HG03039 (cell line): ENCODE data around the gene MAP4K4.

Source experiments
- ATAC-seq: cut with Tn5 transposase; IDR thresholded peaks from one replicate; pipeline ENCODE4 v1.9.1; 2021; ENCODE audit warnings: mild to moderate bottlenecking, moderate library complexity; ENCODE audit not compliant: unreplicated experiment

MAP4K4 gene

DNA sequence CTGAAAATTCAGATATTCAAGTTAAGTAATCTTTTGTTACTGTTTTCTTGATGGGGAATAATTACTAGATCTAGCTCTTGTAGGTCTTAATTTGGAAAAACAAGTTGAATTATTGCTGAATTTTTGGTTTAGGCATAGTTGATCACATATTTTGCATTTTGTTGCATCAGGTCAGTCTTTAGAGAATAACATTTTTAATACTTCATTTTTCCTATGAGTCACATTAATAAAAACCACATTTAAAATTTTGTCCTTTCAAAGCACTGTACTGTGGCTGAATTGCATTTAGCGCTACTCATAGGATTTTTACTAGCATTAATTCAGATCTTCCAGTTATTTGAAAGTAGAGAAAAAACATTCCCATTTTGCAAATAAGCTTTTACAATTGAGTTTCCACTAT lies 23.2 kb downstream of the MAP4K4 start:
- no peak for ATAC-seq

DNA sequence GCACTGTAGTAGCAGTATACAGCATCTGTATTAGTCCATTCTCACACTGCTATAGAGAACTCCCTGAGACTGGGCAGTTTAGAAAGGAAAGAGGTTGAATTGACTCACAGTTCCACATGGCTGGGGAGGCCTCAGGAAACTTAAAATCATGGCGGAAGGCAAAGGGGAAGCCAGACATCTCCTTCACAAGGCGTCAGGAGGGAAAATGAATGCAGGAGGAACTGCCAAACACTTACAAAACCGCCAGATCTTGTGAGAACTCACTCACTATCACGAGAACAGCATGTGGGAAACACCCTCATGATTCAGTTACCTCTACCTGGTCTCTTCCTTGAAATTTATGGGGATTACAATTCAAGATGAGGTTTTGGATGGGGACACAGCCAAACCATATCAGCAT lies 25.4 kb downstream of the MAP4K4 start:
- no peak for ATAC-seq

DNA sequence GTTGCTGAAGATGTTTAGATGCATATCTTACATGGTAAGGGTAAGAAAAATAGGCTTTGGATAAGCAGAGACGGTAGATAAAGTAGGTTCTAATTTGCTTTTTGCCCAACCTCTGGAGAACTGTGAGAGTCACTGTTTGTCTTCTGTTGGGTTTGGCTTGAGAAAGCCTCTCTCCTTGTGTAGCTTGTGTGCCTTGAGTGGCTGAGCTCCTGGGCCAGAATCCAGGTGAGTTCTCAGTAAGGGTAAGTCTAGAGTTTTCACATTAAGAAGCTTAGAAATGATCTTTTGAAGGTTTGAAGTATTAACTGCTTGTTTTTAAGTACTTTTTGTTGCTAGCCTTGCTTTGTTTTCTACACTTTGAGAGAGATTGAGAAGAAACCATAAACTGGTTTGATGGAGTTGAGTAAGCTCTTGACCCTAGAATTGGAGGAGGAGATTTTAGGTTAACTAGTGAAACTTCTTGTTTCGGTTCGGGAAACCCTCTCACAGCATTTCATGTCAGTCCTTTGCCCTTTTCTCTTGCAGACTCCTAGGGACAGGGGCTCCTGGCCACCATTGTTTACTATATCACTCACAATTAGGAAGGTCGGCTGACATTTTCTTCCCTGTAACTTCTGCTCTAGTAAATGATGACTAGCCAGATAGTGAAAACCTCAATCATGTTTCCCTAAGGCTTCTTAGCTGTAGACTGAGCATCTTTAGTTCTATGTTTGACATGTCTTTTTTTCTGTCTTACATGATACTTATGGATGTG lies 26.0 kb downstream of the MAP4K4 start:
- no peak for ATAC-seq

DNA sequence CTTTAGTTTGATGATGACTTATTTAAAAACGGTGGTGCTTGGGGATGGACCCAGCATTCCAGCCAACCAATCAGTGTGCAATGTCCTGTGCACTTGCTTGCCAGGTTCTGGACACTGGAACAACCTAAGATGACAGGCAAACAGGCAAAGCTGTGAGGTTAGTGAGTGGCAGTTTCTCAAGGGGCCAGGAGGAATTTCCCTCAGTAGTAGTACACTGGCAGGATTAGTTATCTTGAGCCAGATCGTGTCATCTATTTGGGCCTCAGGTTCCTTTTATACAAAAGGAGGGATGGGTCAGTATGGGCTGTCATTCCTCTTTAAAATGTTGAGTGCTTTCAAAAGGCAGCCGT lies 26.6 kb downstream of the MAP4K4 start:
- no peak for ATAC-seq

DNA sequence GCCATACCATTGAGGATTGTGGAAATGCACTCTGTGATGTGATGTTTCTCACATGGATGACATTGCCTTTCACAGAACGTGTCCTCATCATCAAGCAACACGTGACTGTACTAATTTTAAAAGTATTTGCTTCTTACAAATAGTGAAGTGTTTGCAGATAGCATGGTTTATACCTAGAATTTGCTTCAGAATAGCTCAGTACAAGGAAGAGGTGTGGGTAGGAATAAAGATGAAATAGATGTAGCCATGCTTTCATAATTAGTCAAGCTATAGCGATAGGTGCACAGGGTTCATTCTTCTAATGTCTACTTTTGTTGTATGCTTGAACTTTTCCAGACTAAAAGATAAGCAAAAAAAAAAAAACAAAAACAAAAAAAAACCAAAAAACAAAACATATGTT lies 27.5 kb downstream of the MAP4K4 start:
- ATAC-seq: no peak

DNA sequence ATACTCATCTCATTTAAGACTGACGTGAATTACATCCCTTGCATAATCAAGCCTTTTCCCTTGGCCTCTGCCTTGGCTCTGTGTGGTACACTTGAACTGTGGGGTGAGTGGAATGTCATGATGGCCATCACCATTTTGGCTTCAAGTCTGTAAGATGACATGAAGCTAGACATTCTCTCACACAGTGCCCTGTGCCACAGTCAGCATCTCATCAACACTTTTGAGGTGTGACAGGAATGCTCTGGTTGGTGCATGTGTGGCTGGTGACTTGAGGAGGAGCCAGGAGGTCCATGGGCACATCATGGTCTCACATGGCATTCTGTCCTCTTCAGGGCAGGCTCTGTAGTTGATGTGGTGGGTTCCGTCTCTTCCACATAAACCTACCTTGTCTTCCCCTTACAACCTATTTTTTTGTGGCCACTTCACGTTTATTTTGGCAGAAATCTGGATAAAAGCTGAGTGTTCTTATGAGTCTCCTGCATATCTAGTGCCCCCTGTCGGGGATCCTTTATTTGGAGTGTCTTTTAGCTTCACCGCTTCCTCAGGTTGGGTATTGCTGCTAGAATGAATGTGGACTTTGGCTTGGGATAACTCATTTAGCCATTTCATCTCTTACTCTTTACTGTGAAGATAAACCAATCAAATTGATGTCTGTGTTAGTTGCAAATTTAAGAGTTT lies 28.1 kb downstream of the MAP4K4 start:
- ATAC-seq: no peak

DNA sequence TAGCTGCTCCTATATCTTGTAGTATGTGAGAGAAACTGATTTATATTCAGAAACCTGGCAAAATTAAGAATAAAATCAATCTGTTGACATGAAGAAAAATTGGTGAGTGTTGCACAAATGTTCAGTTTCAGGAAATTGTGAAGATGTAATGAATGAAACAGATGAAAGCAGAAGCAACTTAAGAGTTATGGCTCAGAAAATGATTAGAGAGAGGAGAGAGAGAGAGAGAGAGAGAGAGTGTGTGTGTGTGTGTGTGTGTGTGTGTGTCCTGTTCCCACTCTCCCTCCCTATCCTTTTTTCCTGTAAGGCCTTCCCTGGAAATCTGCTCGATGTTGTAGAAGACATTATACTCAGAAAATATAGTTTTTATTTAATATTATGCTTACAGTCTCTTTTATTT lies 31.4 kb downstream of the MAP4K4 start:
- no peak for ATAC-seq

DNA sequence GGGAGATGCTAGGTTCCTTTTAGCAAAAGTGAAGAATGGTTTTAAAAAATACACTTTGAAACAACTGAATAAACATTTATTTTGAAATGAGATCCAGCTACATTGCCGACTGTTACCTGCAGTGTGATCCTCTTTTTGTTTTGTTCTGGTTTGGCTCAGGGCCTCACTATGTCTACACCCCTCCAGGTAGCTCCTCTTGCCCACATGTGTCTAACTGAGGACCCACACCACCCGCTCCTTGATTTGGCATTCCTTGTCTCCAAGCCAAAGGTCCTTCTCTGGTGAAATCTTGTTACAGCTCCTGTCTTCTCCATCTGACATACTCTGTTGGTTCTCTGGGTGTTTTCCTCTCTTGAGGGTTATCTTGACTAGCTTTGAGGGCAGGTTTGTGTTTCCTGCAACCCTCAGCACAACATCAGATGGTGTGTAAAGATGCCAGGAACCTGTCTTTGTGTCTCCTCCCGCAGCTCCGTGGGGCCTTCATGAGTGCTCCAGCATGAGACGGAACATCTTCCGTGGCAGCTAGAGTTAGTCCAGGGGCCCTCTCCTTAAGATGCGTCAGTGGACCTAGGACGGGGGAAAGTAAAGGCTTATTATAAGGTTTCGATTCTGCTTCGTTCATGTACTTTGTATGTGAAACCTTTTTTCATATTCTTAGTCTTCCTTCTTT lies 32.1 kb downstream of the MAP4K4 start:
- no peak for ATAC-seq

DNA sequence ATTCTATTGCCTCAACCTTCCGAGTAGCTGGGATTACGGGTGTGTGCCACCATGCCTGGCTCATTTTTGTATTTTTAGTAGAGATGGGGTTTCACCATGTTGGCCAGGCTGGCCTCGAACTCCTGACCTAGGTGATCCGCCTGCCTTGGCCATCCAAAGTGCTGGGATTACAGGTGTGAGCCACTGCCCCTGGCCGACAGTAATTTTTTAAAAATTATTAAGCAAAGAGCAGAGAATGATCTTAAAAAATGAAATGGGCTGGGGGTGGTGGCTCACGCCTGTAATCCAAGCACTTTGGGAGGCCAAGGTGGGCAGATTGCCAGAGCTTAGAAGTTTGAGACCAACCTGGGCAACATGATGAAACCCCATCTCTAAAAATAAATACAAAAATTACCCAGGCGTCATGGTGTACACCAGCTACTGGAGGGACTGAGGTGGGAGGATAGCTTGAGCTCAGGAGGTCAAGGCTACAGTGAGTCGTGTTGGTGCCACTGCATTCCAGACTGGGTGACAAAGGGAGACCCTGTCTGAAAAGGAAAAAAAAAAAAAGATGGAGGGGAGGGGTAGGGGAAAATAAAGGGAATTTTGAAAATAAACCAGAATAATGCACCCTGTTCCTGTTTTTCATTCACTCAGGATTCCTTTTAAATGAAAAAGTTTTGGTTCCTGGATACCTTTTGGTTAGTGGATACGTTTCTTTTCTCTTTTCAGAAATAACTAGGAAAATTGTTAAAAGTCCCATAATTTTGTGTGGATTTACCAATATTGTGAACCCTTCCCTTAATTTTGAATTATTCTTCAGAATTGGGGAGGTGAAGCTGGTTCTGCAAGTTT lies 33.9 kb downstream of the MAP4K4 start:
- no peak for ATAC-seq

DNA sequence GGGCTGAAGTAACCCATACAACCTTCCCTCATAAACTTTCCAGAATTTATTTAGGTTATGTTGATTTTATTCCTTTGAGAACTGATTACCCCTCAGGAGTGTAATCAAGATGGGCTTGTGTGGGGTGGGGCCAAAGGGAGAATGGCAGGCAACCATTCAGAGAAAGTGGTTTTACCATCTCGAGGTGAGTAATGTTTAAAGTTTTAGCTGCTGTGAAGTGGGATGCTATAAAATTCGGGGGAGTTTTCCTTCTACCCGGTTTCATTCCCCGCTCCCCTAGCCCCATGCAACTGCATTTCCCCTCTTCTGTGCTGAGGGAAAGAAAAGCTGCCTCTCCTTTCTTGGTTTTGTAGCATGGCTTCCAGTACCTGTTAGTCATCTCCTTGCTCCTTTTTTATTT lies 34.7 kb downstream of the MAP4K4 start:
- ATAC-seq: no peak

DNA sequence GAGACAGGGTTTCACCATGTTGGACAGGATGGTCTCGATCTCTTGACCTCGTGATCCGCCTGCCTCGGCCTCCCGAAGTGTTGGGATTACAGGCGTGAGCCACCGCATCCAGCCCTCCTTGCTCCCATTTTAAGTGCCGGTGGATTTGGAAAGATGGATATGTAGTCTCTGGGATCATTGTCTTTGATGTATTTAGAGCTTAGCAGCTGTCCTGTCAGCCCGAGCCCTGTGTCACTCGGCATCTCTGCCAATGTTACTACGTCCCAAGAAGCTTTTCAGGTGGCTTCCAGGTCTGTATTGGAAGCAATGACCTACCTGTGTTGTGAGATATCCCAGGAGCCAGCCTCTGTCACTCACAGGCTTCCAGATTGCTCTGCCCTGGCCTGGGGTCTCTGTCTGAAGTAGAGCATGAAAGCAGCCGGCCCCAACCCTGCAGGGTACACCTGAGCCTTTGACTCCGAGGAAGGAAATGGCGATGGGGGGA lies 35.3 kb downstream of the MAP4K4 start:
- no peak for ATAC-seq

DNA sequence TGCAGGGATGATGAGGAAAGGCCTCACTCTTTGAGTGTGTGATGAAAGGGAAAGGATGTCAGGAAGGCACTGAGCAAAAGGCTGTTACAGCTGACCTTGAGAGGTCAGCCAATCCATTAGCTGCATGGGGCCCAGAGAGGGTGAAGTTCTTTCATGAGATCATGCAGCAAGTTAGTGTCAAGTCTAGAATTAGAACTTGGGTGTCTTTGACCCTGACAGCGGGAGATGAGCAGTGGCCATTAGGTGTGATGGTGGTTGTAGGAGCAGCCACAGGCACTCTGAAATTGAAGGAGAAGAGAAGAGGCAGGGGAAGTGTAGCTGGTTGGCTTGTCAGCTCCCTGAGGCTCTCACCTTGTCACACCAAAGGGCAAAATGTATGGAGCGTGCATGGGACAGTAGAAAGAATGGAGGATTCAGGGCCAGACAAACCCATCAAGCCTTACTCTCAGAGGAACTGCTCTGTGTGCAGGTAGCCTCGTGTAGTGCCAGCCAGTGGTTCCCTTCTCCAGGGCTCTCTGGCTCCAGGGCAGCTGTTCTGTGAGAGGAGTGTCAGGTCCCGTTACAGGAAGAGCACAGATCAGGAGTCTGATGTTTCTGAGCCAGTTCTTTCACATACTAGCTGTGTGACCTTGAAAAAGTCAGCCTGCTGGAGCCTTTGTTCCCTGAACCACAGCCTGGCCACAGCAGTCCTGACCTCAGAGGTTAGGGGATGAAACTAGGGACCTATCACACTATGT lies 35.9 kb downstream of the MAP4K4 start:
- no peak for ATAC-seq

DNA sequence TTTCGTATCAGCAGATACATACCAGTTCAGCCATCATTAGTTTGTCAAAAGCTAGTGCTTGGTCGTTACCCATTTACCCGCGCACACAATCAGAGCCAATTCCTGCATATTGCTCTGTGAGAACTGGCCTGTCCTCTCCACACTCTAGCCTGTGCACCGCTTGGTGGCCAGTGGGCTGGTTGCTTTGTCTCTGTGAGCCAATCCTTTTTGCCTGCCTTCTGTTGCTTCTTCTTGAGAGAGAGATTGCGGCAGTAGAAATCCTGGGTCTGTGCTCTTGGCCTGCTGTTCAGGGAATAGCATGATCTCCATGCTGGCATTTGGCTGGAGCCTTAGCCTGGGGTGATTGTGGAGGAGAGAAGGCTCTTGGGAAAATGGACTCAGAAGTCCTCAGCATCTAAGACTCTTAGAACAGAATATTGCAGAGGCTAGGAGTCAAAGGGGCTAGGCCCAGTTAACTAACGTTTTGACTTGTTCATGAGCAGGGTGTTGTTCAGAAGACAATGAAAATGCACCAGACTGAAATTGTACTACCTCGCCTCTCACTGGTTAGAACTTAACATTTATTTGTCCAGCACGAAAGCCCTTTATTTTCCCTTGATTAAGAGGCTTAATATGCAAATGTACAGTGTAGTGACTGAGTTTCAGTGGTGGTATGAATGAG lies 37.1 kb downstream of the MAP4K4 start:
- no peak for ATAC-seq

DNA sequence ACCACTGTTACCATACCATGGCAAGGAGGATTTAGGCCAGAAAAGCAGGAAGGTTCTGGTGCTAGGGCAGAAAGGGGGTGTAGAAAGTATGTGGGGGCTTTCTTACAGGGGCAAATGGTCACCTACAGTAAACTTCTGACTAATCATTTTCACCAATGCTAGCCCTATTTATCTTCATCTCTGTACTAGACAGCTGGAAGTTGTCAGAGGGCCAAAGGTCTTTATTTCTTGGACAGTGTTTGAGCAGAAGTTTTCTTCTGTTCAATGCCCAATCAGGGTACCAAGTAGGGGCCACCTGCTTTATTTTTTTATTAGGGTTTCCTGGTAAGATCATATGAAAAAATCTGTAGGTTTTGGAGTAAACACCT lies 37.6 kb downstream of the MAP4K4 start:
- no peak for ATAC-seq

DNA sequence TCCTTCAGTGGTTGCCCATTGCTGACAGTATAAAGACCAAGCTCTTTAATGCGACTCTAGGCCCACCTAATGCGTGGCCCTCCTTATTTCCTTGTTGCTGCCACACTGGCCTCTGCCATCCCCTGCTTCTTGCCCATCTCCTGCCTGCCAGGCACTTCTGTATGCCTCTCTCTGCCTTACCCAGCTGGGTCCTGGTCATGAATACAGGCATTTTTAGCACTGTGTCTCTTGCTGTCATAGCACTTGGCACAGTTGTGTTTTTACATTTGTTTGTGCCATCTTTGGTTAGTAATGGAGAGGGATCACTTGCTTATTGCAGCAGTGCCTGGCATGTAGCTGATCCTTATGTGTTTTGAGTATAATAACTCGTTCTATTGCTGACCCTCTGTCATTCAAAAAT lies 38.7 kb downstream of the MAP4K4 start:
- no peak for ATAC-seq

DNA sequence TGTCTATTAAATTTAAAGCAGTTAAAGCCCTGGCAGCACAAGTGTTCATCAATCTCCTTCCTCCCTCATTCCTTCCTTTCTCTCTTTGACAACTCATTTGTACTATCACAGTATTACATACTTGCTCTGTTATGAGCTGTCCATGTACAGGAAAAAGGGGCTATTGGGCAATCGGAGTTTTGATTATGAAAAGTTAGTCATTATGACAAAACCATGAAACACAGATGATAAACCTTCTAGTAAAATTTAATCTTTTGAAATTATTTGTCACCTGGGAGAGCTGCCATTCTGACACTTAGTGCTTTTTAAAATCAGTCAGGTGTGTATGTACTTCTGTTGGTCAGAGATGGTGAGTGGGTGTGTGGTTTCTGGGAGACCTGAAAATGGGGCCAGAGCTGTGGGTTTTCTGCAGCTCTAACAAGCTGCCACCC lies 39.4 kb downstream of the MAP4K4 start:
- ATAC-seq: no peak

DNA sequence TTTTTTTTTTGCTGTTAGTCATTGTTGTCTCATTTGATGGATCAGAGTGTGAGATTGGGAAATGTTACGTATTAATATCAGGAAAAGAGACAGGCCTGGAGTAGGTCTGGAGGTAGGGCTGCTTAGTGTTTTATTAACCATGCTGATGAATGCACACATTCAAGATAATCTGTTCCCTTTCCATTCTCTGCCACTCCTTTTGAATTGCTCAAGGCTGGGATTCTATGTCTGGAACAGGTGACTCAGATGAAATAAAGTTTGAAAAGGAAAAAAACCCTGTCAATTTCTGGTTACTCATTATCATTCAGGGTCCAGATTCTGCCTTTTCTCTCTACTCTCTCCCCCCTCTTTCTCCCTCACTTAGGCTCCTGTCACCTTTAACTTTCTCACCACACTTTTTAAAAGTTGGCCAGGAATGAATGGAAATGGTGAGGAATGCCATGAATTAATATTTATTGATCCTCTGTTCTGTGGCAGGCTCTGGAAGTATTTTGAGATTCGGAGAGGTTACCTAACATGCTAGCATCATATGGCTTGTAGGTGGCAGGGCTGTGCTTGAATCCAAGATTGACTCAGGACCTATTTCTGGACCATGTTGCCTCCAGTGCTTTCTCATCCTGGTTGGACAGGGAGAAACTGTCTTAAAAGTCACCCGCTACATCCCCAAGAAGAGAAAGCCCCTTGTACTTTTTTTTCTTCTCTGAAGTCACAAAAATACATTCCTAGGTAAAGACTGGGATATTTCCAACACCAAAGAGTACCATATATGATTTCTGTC lies 40.2 kb downstream of the MAP4K4 start:
- ATAC-seq: no peak

DNA sequence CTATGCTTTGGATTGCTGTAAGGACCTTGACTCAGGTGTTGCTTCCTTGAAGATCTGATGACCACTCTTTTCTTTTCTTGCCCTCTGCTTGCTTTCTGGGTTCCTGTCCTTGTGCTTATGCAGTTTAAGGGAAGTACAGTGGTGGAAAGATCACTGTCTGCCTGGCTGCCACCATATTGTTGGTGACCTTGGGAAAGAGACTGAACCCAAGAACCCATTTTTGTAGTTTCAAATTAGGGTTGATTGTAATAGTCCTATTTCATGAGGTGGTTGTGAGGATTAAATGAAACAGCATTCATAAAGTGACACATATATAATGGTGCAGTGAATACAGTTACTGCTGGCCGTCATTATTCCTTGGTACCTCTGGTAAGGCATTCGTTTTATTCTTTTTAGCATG lies 41.1 kb downstream of the MAP4K4 start:
- ATAC-seq: no peak

DNA sequence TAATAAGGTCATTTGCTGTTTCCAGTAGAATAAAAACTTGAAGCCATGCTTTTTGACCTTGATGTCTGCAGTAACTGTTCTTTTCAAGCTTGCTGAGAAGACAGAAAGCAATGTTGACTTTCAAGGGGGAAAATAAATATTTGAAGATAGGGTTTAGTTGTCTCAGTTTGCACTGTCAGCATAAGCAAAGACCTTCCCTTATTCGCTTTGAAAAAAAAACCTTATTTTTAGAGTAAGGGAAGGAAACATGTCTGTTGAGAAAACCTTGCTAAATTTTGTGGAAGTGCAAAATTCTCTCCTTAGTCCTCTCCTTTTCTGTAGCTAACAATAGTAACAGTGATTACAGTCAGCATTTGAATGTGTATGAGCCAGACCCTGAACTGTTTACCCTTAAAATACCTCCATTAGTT lies 43.1 kb downstream of the MAP4K4 start:
- no peak for ATAC-seq
